ENCODE results near the gene CGAS. TPM values are rescaled to one million over a fixed set of nuclear protein-coding genes. Genes with fewer than 3 reads are reported as not detected.

The CGAS gene
- total and polyA plus RNA-seq, 2 experiments from 2014 or later, result 8.3 to 12.7 TPM

- Histone ChIP-seq H3K79me2 (replicated peaks; ENCODE audit: insufficient read depth) (no peaks in the 10 kb centered on the region), H3F3A (replicated peaks; ENCODE audit: low read depth) (0 out of 2 replicates have a peak, but pooled peaks cover 4% of the 10 kb centered on the region), H2AFZ (no peak overlapping the region), H3K9me2 (ENCODE audit: insufficient read depth) (no peaks in the 10 kb centered on the region), H3K4me3 (peak overlapping the region; percentile 53), H4K20me1 (replicated peaks; ENCODE audit: insufficient read depth) (no peaks in the 10 kb centered on the region), H3K27ac (ENCODE audit: low read depth) (no peak overlapping the region), H3K4me2 (peak overlapping the region; percentile 79), H3K4me1 (ENCODE audit: insufficient read depth) (peaks cover 8% of the 10 kb centered on the region), H3K27me3 (ENCODE audit: insufficient read depth) (peaks cover 4% of the 10 kb centered on the region; the same call in 1 of the 2 replicates), H3K36me3 (ENCODE audit: insufficient read depth) (no peaks in the 10 kb centered on the region)
- peaks cover 2% of the 10 kb centered on the region for H3K27me3 Mint-ChIP-seq (ENCODE audit: insufficient read depth, low read depth, poor library complexity)
- no peak overlapping the region for H3K27ac Mint-ChIP-seq
- ATAC-seq (peak; percentile 15), DNase-seq (ENCODE audit: low spot score) (no peak)
- TF ChIP-seq ETS1 (IDR thresholded peaks at IDR 0.05) (no peak), ZNF114 (CRISPR knock-in tag; IDR thresholded peaks at IDR 0.05) (no peak)
- H3K4me1 Mint-ChIP-seq, result peaks cover 10% of the 10 kb centered on the region; the same call in 2 of the 3 replicates
- H3K36me3 Mint-ChIP-seq (ENCODE audit: low read depth), result no peaks in the 10 kb centered on the region
- no peaks in the 10 kb centered on the region for H3K9me3 Mint-ChIP-seq
- peak overlapping the region; percentile 79 for H3K4me3 Mint-ChIP-seq
These were observed 63.7 kb downstream of the CGAS start for GRCh38 chr6:73388433-73388799.

GRCh38 chr6:73382462-73383113, 69.5 kb downstream of the CGAS start:
- H3K9me3 Mint-ChIP-seq, result no peaks in the 10 kb centered on the region; the same call in 2 of the 3 replicates
- H3K4me2 ChIP-seq, result no peak overlapping the region
- 0 out of 2 replicates have a peak overlapping the region, but pooled peaks have one; percentile 76 for H2AFZ ChIP-seq
- no peak overlapping the region for H3K27ac ChIP-seq (ENCODE audit: low read depth)
- no peaks in the 10 kb centered on the region for H3K9me2 ChIP-seq (ENCODE audit: insufficient read depth)
- no peaks in the 10 kb centered on the region; the same call in 1 of the 2 replicates for H3K4me1 ChIP-seq (ENCODE audit: insufficient read depth)
- no peaks in the 10 kb centered on the region for H3K4me1 Mint-ChIP-seq
- H4K20me1 ChIP-seq (replicated peaks; ENCODE audit: insufficient read depth), result no peaks in the 10 kb centered on the region
- H3K4me3 Mint-ChIP-seq, result no peak overlapping the region
- H3K79me2 ChIP-seq (replicated peaks; ENCODE audit: insufficient read depth), result no peaks in the 10 kb centered on the region
- no peaks in the 10 kb centered on the region for H3F3A ChIP-seq (replicated peaks; ENCODE audit: low read depth)
- no peak for ATAC-seq
- H3K27ac Mint-ChIP-seq, result no peak overlapping the region
- no peaks in the 10 kb centered on the region for H3K27me3 ChIP-seq (ENCODE audit: insufficient read depth)
- no peak for DNase-seq (ENCODE audit: low spot score)
- H3K27me3 Mint-ChIP-seq (ENCODE audit: insufficient read depth, low read depth, poor library complexity), result no peaks in the 10 kb centered on the region
- H3K36me3 Mint-ChIP-seq (ENCODE audit: low read depth), result no peaks in the 10 kb centered on the region
- no peaks in the 10 kb centered on the region for H3K36me3 ChIP-seq (ENCODE audit: insufficient read depth)
- H3K4me3 ChIP-seq, result no peak overlapping the region
- no peak for TF ChIP-seq NANOG (IDR thresholded peaks at IDR 0.05; ENCODE audit: borderline replicate concordance)
- TF ChIP-seq EZH2 (IDR thresholded peaks at IDR 0.05; ENCODE audit: low read depth, unreplicated experiment), result no peak
- TF ChIP-seq, protein P1, sequence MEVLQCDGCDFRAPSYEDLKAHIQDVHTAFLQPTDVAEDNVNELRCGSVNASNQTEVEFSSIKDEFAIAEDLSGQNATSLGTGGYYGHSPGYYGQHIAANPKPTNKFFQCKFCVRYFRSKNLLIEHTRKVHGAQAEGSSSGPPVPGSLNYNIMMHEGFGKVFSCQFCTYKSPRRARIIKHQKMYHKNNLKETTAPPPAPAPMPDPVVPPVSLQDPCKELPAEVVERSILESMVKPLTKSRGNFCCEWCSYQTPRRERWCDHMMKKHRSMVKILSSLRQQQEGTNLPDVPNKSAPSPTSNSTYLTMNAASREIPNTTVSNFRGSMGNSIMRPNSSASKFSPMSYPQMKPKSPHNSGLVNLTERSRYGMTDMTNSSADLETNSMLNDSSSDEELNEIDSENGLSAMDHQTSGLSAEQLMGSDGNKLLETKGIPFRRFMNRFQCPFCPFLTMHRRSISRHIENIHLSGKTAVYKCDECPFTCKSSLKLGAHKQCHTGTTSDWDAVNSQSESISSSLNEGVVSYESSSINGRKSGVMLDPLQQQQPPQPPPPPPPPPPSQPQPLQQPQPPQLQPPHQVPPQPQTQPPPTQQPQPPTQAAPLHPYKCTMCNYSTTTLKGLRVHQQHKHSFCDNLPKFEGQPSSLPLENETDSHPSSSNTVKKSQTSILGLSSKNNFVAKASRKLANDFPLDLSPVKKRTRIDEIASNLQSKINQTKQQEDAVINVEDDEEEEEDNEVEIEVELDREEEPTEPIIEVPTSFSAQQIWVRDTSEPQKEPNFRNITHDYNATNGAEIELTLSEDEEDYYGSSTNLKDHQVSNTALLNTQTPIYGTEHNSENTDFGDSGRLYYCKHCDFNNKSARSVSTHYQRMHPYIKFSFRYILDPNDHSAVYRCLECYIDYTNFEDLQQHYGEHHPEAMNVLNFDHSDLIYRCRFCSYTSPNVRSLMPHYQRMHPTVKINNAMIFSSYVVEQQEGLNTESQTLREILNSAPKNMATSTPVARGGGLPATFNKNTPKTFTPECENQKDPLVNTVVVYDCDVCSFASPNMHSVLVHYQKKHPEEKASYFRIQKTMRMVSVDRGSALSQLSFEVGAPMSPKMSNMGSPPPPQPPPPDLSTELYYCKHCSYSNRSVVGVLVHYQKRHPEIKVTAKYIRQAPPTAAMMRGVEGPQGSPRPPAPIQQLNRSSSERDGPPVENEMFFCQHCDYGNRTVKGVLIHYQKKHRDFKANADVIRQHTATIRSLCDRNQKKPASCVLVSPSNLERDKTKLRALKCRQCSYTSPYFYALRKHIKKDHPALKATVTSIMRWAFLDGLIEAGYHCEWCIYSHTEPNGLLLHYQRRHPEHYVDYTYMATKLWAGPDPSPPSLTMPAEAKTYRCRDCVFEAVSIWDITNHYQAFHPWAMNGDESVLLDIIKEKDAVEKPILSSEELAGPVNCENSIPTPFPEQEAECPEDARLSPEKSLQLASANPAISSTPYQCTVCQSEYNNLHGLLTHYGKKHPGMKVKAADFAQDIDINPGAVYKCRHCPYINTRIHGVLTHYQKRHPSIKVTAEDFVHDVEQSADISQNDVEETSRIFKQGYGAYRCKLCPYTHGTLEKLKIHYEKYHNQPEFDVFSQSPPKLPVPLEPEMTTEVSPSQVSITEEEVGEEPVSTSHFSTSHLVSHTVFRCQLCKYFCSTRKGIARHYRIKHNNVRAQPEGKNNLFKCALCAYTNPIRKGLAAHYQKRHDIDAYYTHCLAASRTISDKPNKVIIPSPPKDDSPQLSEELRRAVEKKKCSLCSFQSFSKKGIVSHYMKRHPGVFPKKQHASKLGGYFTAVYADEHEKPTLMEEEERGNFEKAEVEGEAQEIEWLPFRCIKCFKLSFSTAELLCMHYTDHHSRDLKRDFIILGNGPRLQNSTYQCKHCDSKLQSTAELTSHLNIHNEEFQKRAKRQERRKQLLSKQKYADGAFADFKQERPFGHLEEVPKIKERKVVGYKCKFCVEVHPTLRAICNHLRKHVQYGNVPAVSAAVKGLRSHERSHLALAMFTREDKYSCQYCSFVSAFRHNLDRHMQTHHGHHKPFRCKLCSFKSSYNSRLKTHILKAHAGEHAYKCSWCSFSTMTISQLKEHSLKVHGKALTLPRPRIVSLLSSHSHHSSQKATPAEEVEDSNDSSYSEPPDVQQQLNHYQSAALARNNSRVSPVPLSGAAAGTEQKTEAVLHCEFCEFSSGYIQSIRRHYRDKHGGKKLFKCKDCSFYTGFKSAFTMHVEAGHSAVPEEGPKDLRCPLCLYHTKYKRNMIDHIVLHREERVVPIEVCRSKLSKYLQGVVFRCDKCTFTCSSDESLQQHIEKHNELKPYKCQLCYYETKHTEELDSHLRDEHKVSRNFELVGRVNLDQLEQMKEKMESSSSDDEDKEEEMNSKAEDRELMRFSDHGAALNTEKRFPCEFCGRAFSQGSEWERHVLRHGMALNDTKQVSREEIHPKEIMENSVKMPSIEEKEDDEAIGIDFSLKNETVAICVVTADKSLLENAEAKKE (CRISPR knock-in tag; IDR thresholded peaks at IDR 0.05), result no peak
- no peak for TF ChIP-seq ZNF114 (CRISPR knock-in tag; IDR thresholded peaks at IDR 0.05)
- TF ChIP-seq REST (IDR thresholded peaks at IDR 0.05; ENCODE audit: unreplicated experiment), result no peak
- TF ChIP-seq ETS1 (IDR thresholded peaks at IDR 0.05), result no peak
- TF ChIP-seq EZH2phosphoT487 (IDR thresholded peaks at IDR 0.05; ENCODE audit: unreplicated experiment), result no peak
- no peak for TF ChIP-seq STAT1 (IDR thresholded peaks at IDR 0.05; ENCODE audit: unreplicated experiment)
- TF ChIP-seq JUNB (IDR thresholded peaks at IDR 0.05; ENCODE audit: unreplicated experiment), result no peak

Data from GM23338 (cell line).